ENCODE data around the gene PIKFYVE. TPM values are rescaled to one million over a fixed set of nuclear protein-coding genes. Genes with fewer than 3 reads are reported as not detected.
A peak's percentile ranks its signal among the peaks of the same experiment; 100 is the strongest.

PIKFYVE gene
- total RNA-seq, 1 experiment from 2014 or later, result 26.4 TPM

- no peak overlapping the region for H3K27ac Mint-ChIP-seq (ENCODE audit: unreplicated experiment)
- TF ChIP-seq CTCF (IDR thresholded peaks at IDR 0.05; ENCODE audit: unreplicated experiment), result no peak
- H3K4me1 Mint-ChIP-seq (ENCODE audit: low read depth, unreplicated experiment), result no peaks in the 10 kb centered on the region
- H3K9me3 Mint-ChIP-seq (ENCODE audit: low read depth, unreplicated experiment), result no peaks in the 10 kb centered on the region
- CTCF ChIA-PET, result no interaction called here
- H3K27me3 Mint-ChIP-seq (ENCODE audit: unreplicated experiment), result no peaks in the 10 kb centered on the region
- no peak for DNase-seq
- BruUV-seq (replicated peaks), result no TSS peak
- H3K4me3 Mint-ChIP-seq (ENCODE audit: low read depth, unreplicated experiment), result no peak overlapping the region
- intact Hi-C loops (cut with micrococcal nuclease; ENCODE audit: unreplicated experiment), result no loop called here
- peaks cover 5% of the 10 kb centered on the region for H3K36me3 Mint-ChIP-seq (ENCODE audit: insufficient read depth, unreplicated experiment)
These were observed 60.0 kb downstream of the PIKFYVE start for GRCh38 chr2:208326016-208326415.

GRCh38 chr2:208329485-208329884 lies 63.4 kb downstream of the PIKFYVE start:
- CTCF ChIA-PET, result no interaction called here
- H3K27me3 Mint-ChIP-seq (ENCODE audit: unreplicated experiment), result no peaks in the 10 kb centered on the region

GRCh38 chr2:208334230-208334629 lies 68.2 kb downstream of the PIKFYVE start:
- Mint-ChIP-seq H3K36me3 (ENCODE audit: insufficient read depth, unreplicated experiment) (peaks cover 9% of the 10 kb centered on the region), H3K4me1 (ENCODE audit: low read depth, unreplicated experiment) (no peaks in the 10 kb centered on the region), H3K9me3 (ENCODE audit: low read depth, unreplicated experiment) (no peaks in the 10 kb centered on the region), H3K27me3 (ENCODE audit: unreplicated experiment) (no peaks in the 10 kb centered on the region), H3K27ac (ENCODE audit: unreplicated experiment) (peak overlapping the region; percentile 2), H3K4me3 (ENCODE audit: low read depth, unreplicated experiment) (no peak overlapping the region)
- CTCF ChIA-PET, result no interaction called here
- no peak for TF ChIP-seq CTCF (IDR thresholded peaks at IDR 0.05; ENCODE audit: unreplicated experiment)
- intact Hi-C loops (cut with micrococcal nuclease; ENCODE audit: unreplicated experiment), result no loop called here
- no peak for DNase-seq
- no TSS peak for BruUV-seq (replicated peaks)

More at GRCh38 chr2:208329485-208329884, 63.4 kb downstream of the PIKFYVE start:
- Mint-ChIP-seq H3K4me3 (ENCODE audit: low read depth, unreplicated experiment) (no peak overlapping the region), H3K9me3 (ENCODE audit: low read depth, unreplicated experiment) (no peaks in the 10 kb centered on the region), H3K4me1 (ENCODE audit: low read depth, unreplicated experiment) (no peaks in the 10 kb centered on the region), H3K27ac (ENCODE audit: unreplicated experiment) (no peak overlapping the region), H3K36me3 (ENCODE audit: insufficient read depth, unreplicated experiment) (no peaks in the 10 kb centered on the region)
- intact Hi-C loops (cut with micrococcal nuclease; ENCODE audit: unreplicated experiment), result no loop called here
- TF ChIP-seq CTCF (IDR thresholded peaks at IDR 0.05; ENCODE audit: unreplicated experiment), result no peak
- no peak for DNase-seq
- BruUV-seq (replicated peaks), result no TSS peak

- no peak overlapping the region for H3K4me3 Mint-ChIP-seq (ENCODE audit: low read depth, unreplicated experiment)
- H3K36me3 Mint-ChIP-seq (ENCODE audit: insufficient read depth, unreplicated experiment), result peaks cover 10% of the 10 kb centered on the region
- H3K4me1 Mint-ChIP-seq (ENCODE audit: low read depth, unreplicated experiment), result no peaks in the 10 kb centered on the region
- BruUV-seq (replicated peaks), result no TSS peak
- intact Hi-C loops (cut with micrococcal nuclease; ENCODE audit: unreplicated experiment), result no loop called here
- no peak overlapping the region for H3K27ac Mint-ChIP-seq (ENCODE audit: unreplicated experiment)
- no peak for DNase-seq
- no peaks in the 10 kb centered on the region for H3K9me3 Mint-ChIP-seq (ENCODE audit: low read depth, unreplicated experiment)
- H3K27me3 Mint-ChIP-seq (ENCODE audit: unreplicated experiment), result no peaks in the 10 kb centered on the region
- TF ChIP-seq CTCF (IDR thresholded peaks at IDR 0.05; ENCODE audit: unreplicated experiment), result no peak
- CTCF ChIA-PET, result no interaction called here
These were observed 80.7 kb downstream of the PIKFYVE start for GRCh38 chr2:208346756-208347155.
